MCF 10A (cell line): Measurements from ENCODE around the gene PPARA. TPM values are rescaled to one million over a fixed set of nuclear protein-coding genes. Genes with fewer than 3 reads are reported as not detected.

Experiments
- BruUV-seq: library from RNA; stranded (reverse); fragments of 400-500 nt; replicated peaks from 2 replicates; lab custom pipeline; 2021; lab: Mats Ljungman, UMichigan
- CTCF ChIA-PET: fragments of 300-600 bp; sonication (Branson Sonifier 250); formaldehyde crosslinking; extraction: SDS; loops from one replicate; lab custom pipeline; 2021; ENCODE audit warnings: antibody characterized with exemption, inconsistent platforms; lab: Yijun Ruan, JAX
- POLR2A ChIA-PET: fragments of 300-600, 350-650 bp; sonication (Branson Sonifier 250); formaldehyde crosslinking; extraction: SDS; loops from one replicate; lab custom pipeline; 2020; ENCODE audit warnings: antibody characterized with exemption, inconsistent platforms; lab: Yijun Ruan, JAX
- DNase-seq: peaks from one replicate; pipeline ENCODE4 v3.0.0-alpha.2; 2018; ENCODE audit not compliant: unreplicated experiment
- H3K27ac Mint-ChIP-seq: one replicate; pipeline ENCODE4 v1.8.0; 2022; ENCODE audit warnings: mild to moderate bottlenecking, low read depth, mixed read lengths; ENCODE audit not compliant: unreplicated experiment
- H3K27me3 Mint-ChIP-seq: one replicate; pipeline ENCODE4 v1.8.0; 2022; ENCODE audit warnings: mixed read lengths; ENCODE audit not compliant: insufficient read depth, unreplicated experiment
- H3K36me3 Mint-ChIP-seq: one replicate; pipeline ENCODE4 v1.8.0; 2022; ENCODE audit warnings: mild to moderate bottlenecking, moderate library complexity, mixed read lengths; ENCODE audit not compliant: insufficient read depth, unreplicated experiment
- H3K4me1 Mint-ChIP-seq: one replicate; pipeline ENCODE4 v1.8.0; 2022; ENCODE audit warnings: mixed read lengths; ENCODE audit not compliant: insufficient read depth, unreplicated experiment
- H3K4me3 Mint-ChIP-seq: one replicate; pipeline ENCODE4 v1.8.0; 2022; ENCODE audit warnings: mild to moderate bottlenecking, moderate library complexity, mixed read lengths; ENCODE audit not compliant: unreplicated experiment
- H3K9me3 Mint-ChIP-seq: one replicate; pipeline ENCODE4 v1.8.0; 2022; ENCODE audit warnings: mixed read lengths; ENCODE audit not compliant: unreplicated experiment
- CTCF ChIP-seq: fragments of 200-600 bp; IDR thresholded peaks from one replicate; pipeline ENCODE4 v1.8.0; 2022; ENCODE audit warnings: antibody characterized with exemption, mild to moderate bottlenecking; ENCODE audit not compliant: unreplicated experiment
- intact Hi-C: fragments of 100-400 bp; cut with micrococcal nuclease; formaldehyde crosslinking; loops from 2 replicates; pipeline ENCODE4 v1.14.1; 2022
- total RNA-seq: library from RNA; stranded (reverse); gene quantifications from 2 replicates; pipeline ENCODE4 v1.2.3, GENCODE V29; 2022

Gene PPARA
- total RNA-seq, 1 experiment from 2014 or later: 8.0 TPM

GRCh38 chr22:46234969-46235368, 84.6 kb downstream of the PPARA start:
- no peak overlapping the region for H3K4me3 Mint-ChIP-seq
- no TSS peak for BruUV-seq
- no peaks in the 10 kb centered on the region for H3K9me3 Mint-ChIP-seq
- no peak for DNase-seq
- ChIA-PET POLR2A (no interaction called here), CTCF (interaction anchor here (0.7 kb wide), 1 partner anchor 14 kb away, joined by 3 read pairs; no protein-coding TSS in a partner anchor)
- peaks cover 6% of the 10 kb centered on the region for H3K36me3 Mint-ChIP-seq
- no peak for TF ChIP-seq CTCF
- no peaks in the 10 kb centered on the region for H3K27me3 Mint-ChIP-seq
- intact Hi-C loops: no loop called here
- no peak overlapping the region for H3K27ac Mint-ChIP-seq
- H3K4me1 Mint-ChIP-seq: peaks cover 5% of the 10 kb centered on the region

GRCh38 chr22:46237453-46238124, 87.3 kb downstream of the PPARA start:
- Mint-ChIP-seq H3K9me3 (no peaks in the 10 kb centered on the region), H3K4me3 (no peak overlapping the region), H3K4me1 (peaks cover 5% of the 10 kb centered on the region), H3K27ac (no peak overlapping the region), H3K27me3 (no peaks in the 10 kb centered on the region), H3K36me3 (peaks cover 14% of the 10 kb centered on the region)
- ChIA-PET CTCF (interaction anchor here (0.6 to 1.0 kb wide), 2 partner anchors 10 to 226 kb away, joined by 3 to 4 read pairs; no protein-coding TSS in a partner anchor), POLR2A (no interaction called here)
- DNase-seq: no peak
- no TSS peak for BruUV-seq
- TF ChIP-seq CTCF: no peak
- intact Hi-C loops: no loop called here

GRCh38 chr22:46238541-46238940, 88.2 kb downstream of the PPARA start:
- CTCF ChIA-PET: no interaction called here
- TF ChIP-seq CTCF: no peak
- BruUV-seq: no TSS peak

GRCh38 chr22:46239261-46240048, 89.1 kb downstream of the PPARA start:
- H3K27me3 Mint-ChIP-seq: no peaks in the 10 kb centered on the region
- TF ChIP-seq CTCF: no peak

More at GRCh38 chr22:46238541-46238940, 88.2 kb downstream of the PPARA start:
- POLR2A ChIA-PET: no interaction called here
- intact Hi-C loops: no loop called here
- H3K4me3 Mint-ChIP-seq: no peak overlapping the region
- DNase-seq: no peak
- H3K27ac Mint-ChIP-seq: no peak overlapping the region
- peaks cover 17% of the 10 kb centered on the region for H3K36me3 Mint-ChIP-seq
- H3K9me3 Mint-ChIP-seq: no peaks in the 10 kb centered on the region
- H3K4me1 Mint-ChIP-seq: no peaks in the 10 kb centered on the region
- no peaks in the 10 kb centered on the region for H3K27me3 Mint-ChIP-seq

More at GRCh38 chr22:46239261-46240048, 89.1 kb downstream of the PPARA start:
- Mint-ChIP-seq H3K9me3 (no peaks in the 10 kb centered on the region), H3K4me1 (no peaks in the 10 kb centered on the region), H3K27ac (no peak overlapping the region), H3K4me3 (no peak overlapping the region), H3K36me3 (peaks cover 17% of the 10 kb centered on the region)
- ChIA-PET CTCF (no interaction called here), POLR2A (interaction anchor here (1.2 kb wide), 1 partner anchor 10 kb away, joined by 4 read pairs; the partner anchor contains the start of gene CDPF1)
- no TSS peak for BruUV-seq
- DNase-seq: no peak
- intact Hi-C loops: no loop called here
